A172 (cell line): ENCODE measurements around the gene ZSCAN20. TPM values are rescaled to one million over a fixed set of nuclear protein-coding genes. Genes with fewer than 3 reads are reported as not detected.

ENCODE experiments used
- DNase-seq: peaks from one replicate; pipeline ENCODE4 v3.0.0-alpha.2; 2015; ENCODE audit warnings: low spot score
- total RNA-seq: library from RNA; depleted of rRNA; stranded (reverse); fragments of >200 nt; shearing (Covaris generic); gene quantifications from 2 replicates; pipeline ENCODE4 v1.2.3, GENCODE V29; 2014; rRNA removed

ZSCAN20 gene
- 4.0 and 5.1 TPM in 2 replicates for total RNA-seq

- peak; percentile 88 for DNase-seq
Measured at GRCh38 chr1:33472269-33472980, at the start of gene ZSCAN20. ZSCAN20 (plus strand) TSS chr1:33472645; CDS start chr1:33479289, 6,644 bp downstream.

- DNase-seq: no peak
Measured at GRCh38 chr1:33424205-33424604, 48.2 kb upstream of the ZSCAN20 start.

- DNase-seq: no peak
Measured at GRCh38 chr1:33424610-33425009, 47.8 kb upstream of the ZSCAN20 start.

- no peak for DNase-seq
Measured at GRCh38 chr1:33425900-33426299, 46.5 kb upstream of the ZSCAN20 start.

- no peak for DNase-seq
Measured at GRCh38 chr1:33426916-33427315, 45.5 kb upstream of the ZSCAN20 start.

- no peak for DNase-seq
Measured at GRCh38 chr1:33428661-33429060, 43.8 kb upstream of the ZSCAN20 start.

DNA sequence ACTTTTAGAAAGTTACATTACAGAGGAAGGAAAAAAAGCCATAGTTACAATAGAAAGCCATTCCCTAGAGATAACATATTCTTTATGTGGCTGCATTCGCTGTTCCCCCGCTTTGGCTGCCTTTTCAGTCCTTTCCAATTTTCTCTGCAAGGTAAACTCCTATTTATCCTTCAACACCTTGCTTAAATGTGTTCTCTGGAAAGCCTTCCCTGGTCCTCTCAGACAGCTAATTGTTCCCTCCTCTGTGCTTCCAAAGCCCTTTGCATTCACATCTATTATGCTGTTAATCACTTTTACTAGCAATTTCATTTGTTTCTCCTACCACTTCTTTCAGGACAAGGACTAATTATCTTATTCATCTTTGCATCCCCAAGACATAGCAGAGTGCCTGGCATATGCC is 43.1 kb upstream of the ZSCAN20 start:
- DNase-seq: no peak

GRCh38 chr1:33429856-33430691 is 42.4 kb upstream of the ZSCAN20 start:
- DNase-seq: no peak

- DNase-seq: peak; percentile 89
Measured at GRCh38 chr1:33430692-33431593, 41.5 kb upstream of the ZSCAN20 start, which contains the start of gene PHC2. PHC2 (minus strand) TSS chr1:33431095; CDS start chr1:33375539, 55,556 bp downstream.

- DNase-seq: peak; percentile 98
Measured at GRCh38 chr1:33433509-33434362, 38.7 kb upstream of the ZSCAN20 start.

GRCh38 chr1:33434363-33434750 is 38.1 kb upstream of the ZSCAN20 start:
- no peak for DNase-seq

DNA sequence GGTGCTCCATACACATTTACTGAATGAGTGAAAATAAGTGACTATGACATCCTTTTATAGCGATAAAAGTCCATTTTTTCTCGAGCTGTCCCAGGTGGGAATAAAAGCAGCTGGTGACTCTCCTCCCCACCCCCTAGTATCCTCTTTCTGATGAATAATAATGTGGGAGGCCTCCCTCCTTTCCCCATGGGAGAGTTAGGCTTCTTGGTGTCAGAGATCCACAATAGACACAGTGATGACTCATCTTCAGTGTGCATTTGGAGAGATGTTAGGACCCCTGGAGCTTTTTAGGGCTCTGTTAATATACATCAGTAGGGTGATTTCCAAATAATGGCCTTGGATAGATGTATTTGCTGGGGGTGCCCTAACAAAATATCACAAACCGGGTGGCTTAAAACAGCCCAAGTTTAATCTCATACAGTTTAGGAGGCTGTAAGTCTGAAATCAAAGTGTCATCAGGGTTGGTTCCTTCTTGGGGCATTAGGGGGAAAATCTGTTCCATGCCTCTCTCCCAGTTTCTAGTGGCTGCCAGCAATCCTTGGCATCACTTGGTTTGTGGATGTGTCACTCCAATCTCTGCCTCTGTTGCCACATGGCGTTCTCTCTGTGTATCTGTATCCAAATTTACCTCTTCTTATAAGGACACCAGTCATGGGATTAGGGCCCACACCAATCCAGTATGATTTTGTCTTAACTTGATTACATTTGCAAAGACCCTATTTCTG is 37.2 kb upstream of the ZSCAN20 start:
- peak; percentile 78 for DNase-seq

GRCh38 chr1:33436557-33437285 is 35.7 kb upstream of the ZSCAN20 start:
- no peak for DNase-seq

- no peak for DNase-seq
Measured at GRCh38 chr1:33438364-33439160, 33.9 kb upstream of the ZSCAN20 start.

DNA sequence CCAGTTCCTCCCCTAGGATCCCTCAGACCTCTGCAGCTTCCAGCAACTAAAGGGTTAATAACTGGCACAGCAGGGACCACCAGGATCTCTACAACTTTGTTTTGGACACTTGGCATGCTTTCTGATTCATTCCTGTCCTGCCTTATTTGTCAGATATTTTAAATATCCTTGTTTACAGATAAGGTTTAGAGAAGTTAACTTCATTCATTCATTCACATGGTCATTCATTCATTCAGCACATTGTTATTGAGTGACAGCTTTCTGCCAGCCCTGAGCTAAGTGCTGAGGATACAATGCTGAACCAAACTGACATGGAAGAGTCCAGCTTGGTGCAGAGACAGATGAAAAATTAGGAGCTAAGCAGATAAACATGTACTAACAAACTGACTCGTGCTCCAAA is 32.8 kb upstream of the ZSCAN20 start:
- no peak for DNase-seq

GRCh38 chr1:33441088-33441745 is 31.2 kb upstream of the ZSCAN20 start:
- no peak for DNase-seq

DNA sequence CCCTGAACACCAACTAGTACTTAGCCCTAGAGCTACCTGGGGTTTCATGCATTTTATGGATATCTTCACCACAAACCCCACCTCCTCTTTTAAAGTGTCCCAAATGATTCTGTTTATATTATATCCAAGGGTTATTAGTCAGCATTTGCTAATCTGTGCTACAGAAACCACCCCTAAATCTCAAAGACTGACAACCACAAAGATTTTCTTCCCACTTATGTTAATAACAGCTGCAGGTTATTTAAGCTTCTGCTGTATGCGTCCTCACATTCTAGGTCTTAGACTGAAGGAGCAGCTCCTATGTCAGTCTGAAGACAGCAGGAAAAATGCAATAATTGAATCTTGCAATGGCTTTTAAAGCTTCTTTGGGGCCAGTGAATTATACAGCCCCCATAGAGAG is 30.3 kb upstream of the ZSCAN20 start:
- no peak for DNase-seq

DNA sequence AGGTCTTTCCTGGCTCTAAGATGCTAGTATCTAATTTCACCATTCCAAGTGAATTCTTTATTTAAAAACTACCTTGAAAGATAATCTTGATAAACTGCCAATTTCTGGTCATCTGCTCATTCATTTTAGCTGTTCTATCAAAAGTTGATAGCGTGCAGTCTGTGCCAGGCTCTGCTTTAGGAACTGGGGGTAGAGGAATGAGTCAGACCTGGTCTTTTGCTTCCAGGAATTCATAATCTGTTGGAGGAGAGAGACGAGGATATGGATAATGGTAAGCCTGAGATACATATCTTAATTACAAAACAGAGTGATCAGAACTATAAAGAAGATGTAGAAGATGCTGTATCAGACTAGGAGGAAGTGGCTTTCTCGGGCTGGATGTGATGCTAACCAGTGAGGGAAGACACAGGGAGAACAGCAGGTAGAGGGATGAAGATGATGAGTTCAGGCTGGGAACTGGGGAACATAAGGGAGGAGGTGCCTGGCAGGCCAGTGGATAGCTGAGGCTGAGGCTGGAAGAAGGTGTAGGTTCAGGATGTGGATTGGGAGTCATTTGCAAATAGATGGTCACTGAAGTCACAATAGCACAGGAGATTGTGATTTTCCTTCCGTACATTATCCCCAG is 29.3 kb upstream of the ZSCAN20 start:
- no peak for DNase-seq
